Measurements from ENCODE around the gene RNFT1.
A peak's percentile ranks its signal among the peaks of the same experiment; 100 is the strongest.

The RNFT1 gene

GRCh38 chr17:59903455-59903854 is 61.1 kb downstream of the RNFT1 start:
- Mint-ChIP-seq H3K9me3 (no peaks in the 10 kb centered on the region), H3K4me3 (no peak overlapping the region), H3K27ac (peak overlapping the region in 1 of 2 donors; percentile 64), H3K27me3 (no peaks in the 10 kb centered on the region), H3K36me3 (ENCODE audit: insufficient read depth) (peaks cover 27% of the 10 kb centered on the region), H3K4me1 (ENCODE audit: low read depth in 2 of 2) (peaks cover 10 to 20% of the 10 kb centered on the region in 2 donors)
- DNase-seq: no peak
- ATAC-seq (replicated peaks): no peak

Data from effector memory CD8-positive, alpha-beta T cell (primary cell).